Measurements from ENCODE around the gene AASDHPPT. TPM values are rescaled to one million over a fixed set of nuclear protein-coding genes. Genes with fewer than 3 reads are reported as not detected.

The AASDHPPT gene
- total and polyA plus RNA-seq, 9 of the 15 experiments (the other 6 are each of a cell fraction or from before 2014, with no cell fraction given): 48.7 to 115 (median 69.0) TPM

DNA sequence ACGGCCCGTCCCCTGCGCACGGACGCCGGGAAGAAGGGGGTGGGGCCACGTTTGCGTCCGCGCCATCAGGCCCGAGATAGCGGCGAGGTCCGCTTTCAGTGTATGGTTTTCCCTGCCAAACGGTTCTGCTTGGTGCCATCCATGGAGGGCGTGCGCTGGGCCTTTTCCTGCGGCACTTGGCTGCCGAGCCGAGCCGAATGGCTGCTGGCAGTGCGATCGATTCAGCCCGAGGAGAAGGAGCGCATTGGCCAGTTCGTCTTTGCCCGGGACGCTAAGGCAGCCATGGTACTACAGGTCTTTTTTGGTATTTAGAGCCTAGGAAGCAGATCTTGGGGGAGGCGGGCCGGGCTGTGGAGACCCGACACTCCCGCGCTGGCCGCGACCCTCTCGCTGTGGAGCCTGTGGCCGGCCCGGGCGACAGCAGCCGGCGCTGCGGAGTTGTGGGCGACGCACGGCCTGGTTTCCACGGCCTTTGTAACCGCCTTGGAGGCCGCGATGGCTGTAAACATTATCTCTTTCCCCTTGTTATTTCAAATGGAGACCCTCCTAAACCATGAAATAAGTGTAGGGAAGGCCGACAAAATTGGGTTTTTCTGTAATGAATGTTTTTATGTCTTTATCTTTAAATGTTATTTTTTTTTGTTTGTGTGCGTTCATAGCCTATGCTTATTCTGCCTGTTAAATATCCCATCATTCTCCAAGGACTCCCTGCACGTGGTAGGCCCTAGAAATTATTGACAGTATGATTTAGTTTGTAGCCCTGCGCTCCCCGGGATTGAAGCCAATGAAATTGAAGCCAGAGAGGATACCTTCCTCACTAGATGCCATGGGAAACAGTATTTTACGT is at the start of gene AASDHPPT (continued):
- TF ChIP-seq, protein P1, sequence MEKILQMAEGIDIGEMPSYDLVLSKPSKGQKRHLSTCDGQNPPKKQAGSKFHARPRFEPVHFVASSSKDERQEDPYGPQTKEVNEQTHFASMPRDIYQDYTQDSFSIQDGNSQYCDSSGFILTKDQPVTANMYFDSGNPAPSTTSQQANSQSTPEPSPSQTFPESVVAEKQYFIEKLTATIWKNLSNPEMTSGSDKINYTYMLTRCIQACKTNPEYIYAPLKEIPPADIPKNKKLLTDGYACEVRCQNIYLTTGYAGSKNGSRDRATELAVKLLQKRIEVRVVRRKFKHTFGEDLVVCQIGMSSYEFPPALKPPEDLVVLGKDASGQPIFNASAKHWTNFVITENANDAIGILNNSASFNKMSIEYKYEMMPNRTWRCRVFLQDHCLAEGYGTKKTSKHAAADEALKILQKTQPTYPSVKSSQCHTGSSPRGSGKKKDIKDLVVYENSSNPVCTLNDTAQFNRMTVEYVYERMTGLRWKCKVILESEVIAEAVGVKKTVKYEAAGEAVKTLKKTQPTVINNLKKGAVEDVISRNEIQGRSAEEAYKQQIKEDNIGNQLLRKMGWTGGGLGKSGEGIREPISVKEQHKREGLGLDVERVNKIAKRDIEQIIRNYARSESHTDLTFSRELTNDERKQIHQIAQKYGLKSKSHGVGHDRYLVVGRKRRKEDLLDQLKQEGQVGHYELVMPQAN (IDR thresholded peaks at IDR 0.05; ENCODE audit: borderline replicate concordance): peak; percentile 18; the same call in 1 of the 2 replicates
- TF ChIP-seq MAZ (CRISPR knock-in tag; conservative IDR thresholded peaks at IDR 0.05 in 1 of 2, IDR thresholded peaks at IDR 0.05 in 1 of 2) (peak in 1 of 2 experiments; percentile 41; a peak in 1 of 4 replicates), RBFOX2 (IDR thresholded peaks at IDR 0.05; ENCODE audit: low read depth, low read length) (peak; percentile 85), YBX1 (IDR thresholded peaks at IDR 0.05) (no peak), KLF6 (CRISPR knock-in tag; IDR thresholded peaks at IDR 0.05; ENCODE audit: borderline replicate concordance) (no peak), TAF7 (tag; IDR thresholded peaks at IDR 0.05) (peak; percentile 58; the same call in 1 of the 2 replicates), MTA3 (IDR thresholded peaks at IDR 0.05; ENCODE audit: borderline replicate concordance) (no peak), RBBP5 (IDR thresholded peaks at IDR 0.05; ENCODE audit: borderline replicate concordance, insufficient read depth, low read length, poor library complexity, severe bottlenecking) (peak; percentile 94), MYC (IDR thresholded peaks at IDR 0.05; ENCODE audit: low read depth, low read length) (peak; percentile 67), MYC (CRISPR knock-in tag; IDR thresholded peaks at IDR 0.05; ENCODE audit: borderline replicate concordance, low read depth) (0 out of 2 replicates have a peak, but pooled peaks have one; percentile 36), RCOR1 (IDR thresholded peaks at IDR 0.05; ENCODE audit: borderline replicate concordance in 1 of 2, low read depth in 2 of 2, low read length in 2 of 2) (no peak), PCBP2 (IDR thresholded peaks at IDR 0.05; ENCODE audit: low read depth, low read length, poor library complexity, severe bottlenecking) (no peak), POLR2B (IDR thresholded peaks at IDR 0.05; ENCODE audit: low read depth, partially characterized antibody) (peak; percentile 72), RUNX1 (IDR thresholded peaks at IDR 0.05; ENCODE audit: low read depth) (no peak), ZFX (CRISPR knock-in tag; IDR thresholded peaks at IDR 0.05) (peak; percentile 98), NFIX (CRISPR knock-in tag; IDR thresholded peaks at IDR 0.05; ENCODE audit: low read depth) (no peak), ATF2 (CRISPR knock-in tag; IDR thresholded peaks at IDR 0.05) (no peak), PYGO2 (tag; IDR thresholded peaks at IDR 0.05) (no peak), SP1 (CRISPR knock-in tag; IDR thresholded peaks at IDR 0.05) (peak; percentile 23; the same call in 1 of the 2 replicates), GABPA (tag; conservative IDR thresholded peaks at IDR 0.05; ENCODE audit: low read depth) (no peak)
- TF ChIP-seq, protein P2, sequence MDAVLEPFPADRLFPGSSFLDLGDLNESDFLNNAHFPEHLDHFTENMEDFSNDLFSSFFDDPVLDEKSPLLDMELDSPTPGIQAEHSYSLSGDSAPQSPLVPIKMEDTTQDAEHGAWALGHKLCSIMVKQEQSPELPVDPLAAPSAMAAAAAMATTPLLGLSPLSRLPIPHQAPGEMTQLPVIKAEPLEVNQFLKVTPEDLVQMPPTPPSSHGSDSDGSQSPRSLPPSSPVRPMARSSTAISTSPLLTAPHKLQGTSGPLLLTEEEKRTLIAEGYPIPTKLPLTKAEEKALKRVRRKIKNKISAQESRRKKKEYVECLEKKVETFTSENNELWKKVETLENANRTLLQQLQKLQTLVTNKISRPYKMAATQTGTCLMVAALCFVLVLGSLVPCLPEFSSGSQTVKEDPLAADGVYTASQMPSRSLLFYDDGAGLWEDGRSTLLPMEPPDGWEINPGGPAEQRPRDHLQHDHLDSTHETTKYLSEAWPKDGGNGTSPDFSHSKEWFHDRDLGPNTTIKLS (IDR thresholded peaks at IDR 0.05; ENCODE audit: borderline replicate concordance, low read depth): peak; percentile 19; the same call in 1 of the 2 replicates

Measured in K562 (cell line).